Right renal pelvis (tissue), 4 donors: ENCODE data around the gene CDHR4. TPM values are rescaled to one million over a fixed set of nuclear protein-coding genes. Genes with fewer than 3 reads are reported as not detected.
"Not testable (repeated sequence)": the region's sequence is repeated elsewhere in the genome, so short reads cannot be mapped to it uniquely, and the experiment has no call there.

Experiments used
- DNase-seq, 4 donors: peaks; one replicate each; pipeline ENCODE4 v3.0.0-alpha.2; 2013; ENCODE audit warnings: low read depth in 4 of 4, low spot score in 3 of 4, missing footprints in 1 of 4
- polyA plus RNA-seq, 4 donors: library from polyadenylated mRNA; unstranded; fragments of 120-200 nt; gene quantifications; one replicate each; pipeline ENCODE4 v1.2.1, GENCODE V29; 2013; ENCODE audit not compliant: insufficient read length in 4 of 4

Gene CDHR4
- polyA plus RNA-seq, 4 donors, result 0.05 TPM; not detected in 3

- not testable (repeated sequence) for DNase-seq
Observed at GRCh38 chr3:49780975-49781365, 18.7 kb downstream of the CDHR4 start.

GRCh38 chr3:49780080-49780974 lies 19.3 kb downstream of the CDHR4 start:
- DNase-seq, result no peak

GRCh38 chr3:49779358-49780079 lies 20.2 kb downstream of the CDHR4 start:
- DNase-seq, result no peak

- not testable (repeated sequence) for DNase-seq
Observed at GRCh38 chr3:49776101-49776500, 23.6 kb downstream of the CDHR4 start.

- DNase-seq, result no peak
Observed at GRCh38 chr3:49775538-49775937, 24.1 kb downstream of the CDHR4 start.

GRCh38 chr3:49772703-49773102 lies 27.0 kb downstream of the CDHR4 start:
- no peak for DNase-seq

GRCh38 chr3:49771340-49771938 lies 28.2 kb downstream of the CDHR4 start:
- DNase-seq, result no peak

GRCh38 chr3:49769926-49770325 lies 29.7 kb downstream of the CDHR4 start:
- DNase-seq, result no peak

- no peak for DNase-seq
Observed at GRCh38 chr3:49769286-49769915, 30.3 kb downstream of the CDHR4 start.

GRCh38 chr3:49763981-49764380 lies 35.7 kb downstream of the CDHR4 start:
- DNase-seq, result no peak

- no peak for DNase-seq
Observed at GRCh38 chr3:49761661-49762060, 38.0 kb downstream of the CDHR4 start.

GRCh38 chr3:49759226-49759625 lies 40.4 kb downstream of the CDHR4 start:
- peak in 1 of 4 donors; percentile 3 for DNase-seq

- no peak for DNase-seq
Observed at GRCh38 chr3:49757197-49757596, 42.5 kb downstream of the CDHR4 start.

GRCh38 chr3:49756036-49756435 lies 43.6 kb downstream of the CDHR4 start:
- DNase-seq, result no peak

GRCh38 chr3:49754536-49754935 lies 45.1 kb downstream of the CDHR4 start:
- DNase-seq, result no peak

GRCh38 chr3:49751501-49751900 lies 48.2 kb downstream of the CDHR4 start:
- no peak for DNase-seq

GRCh38 chr3:49750056-49750455 lies 49.6 kb downstream of the CDHR4 start:
- DNase-seq, result no peak

GRCh38 chr3:49748874-49749273 lies 50.8 kb downstream of the CDHR4 start:
- not testable (repeated sequence) for DNase-seq

GRCh38 chr3:49747792-49748480 lies 51.7 kb downstream of the CDHR4 start:
- DNase-seq, result no peak

- DNase-seq, result no peak
Observed at GRCh38 chr3:49745986-49746385, 53.7 kb downstream of the CDHR4 start.
